Measurements from ENCODE around the gene DNASE1L1.

GRCh38 chrX:154383359-154384283 lies 25.4 kb downstream of the DNASE1L1 start:
- TF ChIP-seq CTCF (IDR thresholded peaks at IDR 0.05; ENCODE audit: poor library complexity, severe bottlenecking) = no peak
- no peak for TF ChIP-seq MXI1 (conservative IDR thresholded peaks at IDR 0.05; ENCODE audit: poor library complexity, severe bottlenecking)
- no peak for TF ChIP-seq POLR2AphosphoS5 (IDR thresholded peaks at IDR 0.05)
- TF ChIP-seq EZH2 (IDR thresholded peaks at IDR 0.05; ENCODE audit: borderline replicate concordance, insufficient read depth, low read length, poor library complexity, severe bottlenecking) = no peak
- TF ChIP-seq SMC3 (conservative IDR thresholded peaks at IDR 0.05; ENCODE audit: poor library complexity) = no peak

Data from neural cell (in vitro differentiated cells).